Progenitor cell of endocrine pancreas (in vitro differentiated cells): Measurements from ENCODE around the gene ZNF268. TPM values are rescaled to one million over a fixed set of nuclear protein-coding genes. Genes with fewer than 3 reads are reported as not detected.

Experiments
- DNase-seq: peaks from one replicate; pipeline ENCODE4 v3.0.0; 2021; ENCODE audit warnings: low spot score; ENCODE audit not compliant: unreplicated experiment
- H3K27ac Mint-ChIP-seq: 2 replicates; pipeline ENCODE4 v1.8.0; 2021; ENCODE audit warnings: mild to moderate bottlenecking, moderate library complexity, mixed read lengths
- H3K27me3 Mint-ChIP-seq: 2 replicates; pipeline ENCODE4 v1.8.0; 2021; ENCODE audit warnings: mixed read lengths
- H3K36me3 Mint-ChIP-seq: 2 replicates; pipeline ENCODE4 v1.8.0; 2022; ENCODE audit warnings: mixed read lengths; ENCODE audit not compliant: insufficient read depth
- H3K4me1 Mint-ChIP-seq: 2 replicates; pipeline ENCODE4 v1.8.0; 2021; ENCODE audit warnings: low read depth, mixed read lengths
- H3K4me3 Mint-ChIP-seq: 2 replicates; pipeline ENCODE4 v1.8.0; 2021; ENCODE audit warnings: low read depth, mild to moderate bottlenecking, moderate library complexity, mixed read lengths
- H3K9me3 Mint-ChIP-seq: 2 replicates; pipeline ENCODE4 v1.8.0; 2021; ENCODE audit warnings: low read depth, mixed read lengths
- total RNA-seq: library from RNA; stranded (reverse); gene quantifications from 2 replicates; pipeline ENCODE4 v1.2.1, GENCODE V29; 2021
- TF ChIP-seq, protein P1 (sequence below): fragments of 200-600 bp; sonication (generic); IDR thresholded peaks from one replicate; pipeline ENCODE4 v1.5.0; 2021; ENCODE audit warnings: antibody characterized with exemption, mild to moderate bottlenecking; ENCODE audit not compliant: unreplicated experiment

Gene ZNF268
- total RNA-seq, 1 donor from 2014 or later: 33.1 TPM

DNA sequence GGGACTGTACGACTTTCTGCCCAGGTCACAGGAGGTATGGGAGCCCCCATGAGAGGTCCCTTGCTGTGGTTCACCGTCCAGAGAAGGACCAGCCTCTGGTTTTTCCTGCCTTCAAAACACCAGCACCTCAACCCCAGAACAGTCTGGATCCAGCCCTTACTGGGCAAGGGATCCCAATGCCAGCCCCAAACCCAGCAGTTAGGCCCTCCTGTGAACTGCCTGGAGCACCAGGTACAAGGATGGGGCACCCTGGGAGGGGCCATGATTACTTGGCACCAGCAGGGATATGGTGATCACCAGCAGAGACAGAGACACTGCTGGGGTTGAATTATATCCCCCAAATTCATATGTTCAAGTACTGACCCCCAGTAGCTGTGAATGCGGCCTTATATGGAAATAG is 34.4 kb downstream of the ZNF268 start:
- TF ChIP-seq, protein P1, sequence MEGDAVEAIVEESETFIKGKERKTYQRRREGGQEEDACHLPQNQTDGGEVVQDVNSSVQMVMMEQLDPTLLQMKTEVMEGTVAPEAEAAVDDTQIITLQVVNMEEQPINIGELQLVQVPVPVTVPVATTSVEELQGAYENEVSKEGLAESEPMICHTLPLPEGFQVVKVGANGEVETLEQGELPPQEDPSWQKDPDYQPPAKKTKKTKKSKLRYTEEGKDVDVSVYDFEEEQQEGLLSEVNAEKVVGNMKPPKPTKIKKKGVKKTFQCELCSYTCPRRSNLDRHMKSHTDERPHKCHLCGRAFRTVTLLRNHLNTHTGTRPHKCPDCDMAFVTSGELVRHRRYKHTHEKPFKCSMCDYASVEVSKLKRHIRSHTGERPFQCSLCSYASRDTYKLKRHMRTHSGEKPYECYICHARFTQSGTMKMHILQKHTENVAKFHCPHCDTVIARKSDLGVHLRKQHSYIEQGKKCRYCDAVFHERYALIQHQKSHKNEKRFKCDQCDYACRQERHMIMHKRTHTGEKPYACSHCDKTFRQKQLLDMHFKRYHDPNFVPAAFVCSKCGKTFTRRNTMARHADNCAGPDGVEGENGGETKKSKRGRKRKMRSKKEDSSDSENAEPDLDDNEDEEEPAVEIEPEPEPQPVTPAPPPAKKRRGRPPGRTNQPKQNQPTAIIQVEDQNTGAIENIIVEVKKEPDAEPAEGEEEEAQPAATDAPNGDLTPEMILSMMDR: no peak
- H3K27ac Mint-ChIP-seq: no peak overlapping the region
- H3K27me3 Mint-ChIP-seq: no peaks in the 10 kb centered on the region
- peaks cover 2% of the 10 kb centered on the region for H3K36me3 Mint-ChIP-seq
- DNase-seq: no peak
- H3K4me1 Mint-ChIP-seq: no peaks in the 10 kb centered on the region
- H3K4me3 Mint-ChIP-seq: no peak overlapping the region
- peaks cover 50% of the 10 kb centered on the region for H3K9me3 Mint-ChIP-seq

DNA sequence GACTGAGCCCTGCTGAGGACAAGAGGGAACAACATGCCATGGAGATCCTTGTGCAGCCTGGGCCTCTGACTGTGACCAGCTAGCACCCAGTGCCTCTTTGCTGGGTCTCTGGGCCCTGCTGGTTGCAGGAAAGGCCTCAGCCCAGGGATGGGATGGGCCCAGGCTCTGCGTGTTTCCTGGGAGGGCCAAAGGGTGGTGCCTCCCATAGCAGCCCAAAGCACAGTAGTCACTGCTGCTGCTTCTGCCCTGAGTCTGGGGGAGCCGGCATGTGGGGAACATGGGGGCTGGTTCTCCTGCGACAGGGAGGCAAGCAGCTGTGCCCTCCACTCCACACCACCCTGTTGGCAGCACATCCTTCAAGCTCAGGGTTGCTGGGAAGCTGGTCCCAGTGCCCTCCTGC is 35.9 kb downstream of the ZNF268 start:
- Mint-ChIP-seq H3K9me3 (peaks cover 47% of the 10 kb centered on the region), H3K27ac (no peak overlapping the region), H3K4me3 (no peak overlapping the region), H3K36me3 (peaks cover 2% of the 10 kb centered on the region), H3K4me1 (no peaks in the 10 kb centered on the region), H3K27me3 (no peaks in the 10 kb centered on the region)
- no peak for DNase-seq
- TF ChIP-seq, protein P1: no peak

GRCh38 chr12:133220521-133220920 is 39.2 kb downstream of the ZNF268 start:
- Mint-ChIP-seq H3K36me3 (peaks cover 4% of the 10 kb centered on the region), H3K27ac (no peak overlapping the region), H3K4me1 (no peaks in the 10 kb centered on the region), H3K4me3 (no peak overlapping the region), H3K9me3 (peaks cover 48% of the 10 kb centered on the region), H3K27me3 (no peaks in the 10 kb centered on the region)
- TF ChIP-seq, protein P1: no peak
- no peak for DNase-seq

- TF ChIP-seq, protein P1: no peak
- H3K27me3 Mint-ChIP-seq: no peaks in the 10 kb centered on the region
- no peak overlapping the region for H3K4me3 Mint-ChIP-seq
- H3K4me1 Mint-ChIP-seq: no peaks in the 10 kb centered on the region
- no peak for DNase-seq
- peaks cover 4% of the 10 kb centered on the region for H3K36me3 Mint-ChIP-seq
- H3K9me3 Mint-ChIP-seq: peaks cover 51% of the 10 kb centered on the region
- no peak overlapping the region for H3K27ac Mint-ChIP-seq
Measured at GRCh38 chr12:133221241-133221640, 39.9 kb downstream of the ZNF268 start.

- peaks cover 4% of the 10 kb centered on the region for H3K36me3 Mint-ChIP-seq
Measured at GRCh38 chr12:133222211-133222610, 40.9 kb downstream of the ZNF268 start.

More at GRCh38 chr12:133222211-133222610, 40.9 kb downstream of the ZNF268 start:
- H3K27ac Mint-ChIP-seq: no peak overlapping the region
- H3K27me3 Mint-ChIP-seq: no peaks in the 10 kb centered on the region
- H3K9me3 Mint-ChIP-seq: peaks cover 54% of the 10 kb centered on the region
- TF ChIP-seq, protein P1: no peak
- H3K4me3 Mint-ChIP-seq: no peak overlapping the region
- no peaks in the 10 kb centered on the region for H3K4me1 Mint-ChIP-seq
- DNase-seq: no peak
